Osteocyte (in vitro differentiated cells): ENCODE data around the gene PCCA. TPM values are rescaled to one million over a fixed set of nuclear protein-coding genes. Genes with fewer than 3 reads are reported as not detected.

Experiments
- DNase-seq: peaks from one replicate; pipeline ENCODE4 v3.0.0; 2021; ENCODE audit warnings: mixed read lengths; ENCODE audit not compliant: unreplicated experiment; ENCODE audit errors: extremely low spot score
- H3K27ac Mint-ChIP-seq: one replicate; pipeline ENCODE4 v1.8.0; 2021; ENCODE audit warnings: mild to moderate bottlenecking, mixed read lengths; ENCODE audit not compliant: unreplicated experiment
- H3K27me3 Mint-ChIP-seq: one replicate; pipeline ENCODE4 v1.8.0; 2021; ENCODE audit warnings: mixed read lengths; ENCODE audit not compliant: unreplicated experiment
- H3K36me3 Mint-ChIP-seq: one replicate; pipeline ENCODE4 v1.8.0; 2021; ENCODE audit warnings: mixed read lengths; ENCODE audit not compliant: unreplicated experiment
- H3K4me1 Mint-ChIP-seq: one replicate; pipeline ENCODE4 v1.8.0; 2021; ENCODE audit warnings: mixed read lengths; ENCODE audit not compliant: unreplicated experiment
- H3K4me3 Mint-ChIP-seq: one replicate; pipeline ENCODE4 v1.8.0; 2021; ENCODE audit warnings: mild to moderate bottlenecking, moderate library complexity, mixed read lengths; ENCODE audit not compliant: unreplicated experiment
- H3K9me3 Mint-ChIP-seq: one replicate; pipeline ENCODE4 v1.8.0; 2021; ENCODE audit warnings: mixed read lengths; ENCODE audit not compliant: unreplicated experiment
- CTCF ChIP-seq: fragments of 200-600 bp; sonication (generic); IDR thresholded peaks from 2 replicates; pipeline ENCODE4 v1.5.0; 2021; ENCODE audit warnings: antibody characterized with exemption, mild to moderate bottlenecking, moderate library complexity
- total RNA-seq: library from RNA; stranded (reverse); gene quantifications from 2 replicates; pipeline ENCODE4 v1.2.1, GENCODE V29; 2021

Gene PCCA
- total RNA-seq, 1 donor from 2014 or later: 33.7 TPM

GRCh38 chr13:100124265-100124664 lies 35.4 kb downstream of the PCCA start:
- peaks cover 15% of the 10 kb centered on the region for H3K4me1 Mint-ChIP-seq
- peaks cover 33% of the 10 kb centered on the region for H3K36me3 Mint-ChIP-seq
- peaks cover 16% of the 10 kb centered on the region for H3K9me3 Mint-ChIP-seq
- no peak overlapping the region for H3K4me3 Mint-ChIP-seq
- H3K27me3 Mint-ChIP-seq: no peaks in the 10 kb centered on the region
- no peak overlapping the region for H3K27ac Mint-ChIP-seq
- no peak for TF ChIP-seq CTCF
- DNase-seq: no peak

GRCh38 chr13:100125946-100126345 lies 37.1 kb downstream of the PCCA start:
- DNase-seq: no peak
- Mint-ChIP-seq H3K4me1 (peaks cover 23% of the 10 kb centered on the region), H3K4me3 (no peak overlapping the region), H3K27me3 (no peaks in the 10 kb centered on the region), H3K36me3 (peaks cover 23% of the 10 kb centered on the region), H3K27ac (no peak overlapping the region), H3K9me3 (peaks cover 12% of the 10 kb centered on the region)
- no peak for TF ChIP-seq CTCF

- H3K9me3 Mint-ChIP-seq: no peaks in the 10 kb centered on the region
- H3K36me3 Mint-ChIP-seq: peaks cover 13% of the 10 kb centered on the region
- H3K4me3 Mint-ChIP-seq: no peak overlapping the region
- no peak for DNase-seq
- H3K27me3 Mint-ChIP-seq: no peaks in the 10 kb centered on the region
- TF ChIP-seq CTCF: no peak
- peaks cover 31% of the 10 kb centered on the region for H3K4me1 Mint-ChIP-seq
- no peak overlapping the region for H3K27ac Mint-ChIP-seq
Measured at GRCh38 chr13:100128373-100128772, 39.5 kb downstream of the PCCA start.

GRCh38 chr13:100128838-100129237 lies 39.9 kb downstream of the PCCA start:
- DNase-seq: no peak
- Mint-ChIP-seq H3K27me3 (no peaks in the 10 kb centered on the region), H3K36me3 (peaks cover 14% of the 10 kb centered on the region), H3K27ac (no peak overlapping the region), H3K4me1 (peaks cover 31% of the 10 kb centered on the region), H3K9me3 (no peaks in the 10 kb centered on the region), H3K4me3 (no peak overlapping the region)
- TF ChIP-seq CTCF: no peak

- H3K27me3 Mint-ChIP-seq: no peaks in the 10 kb centered on the region
- H3K27ac Mint-ChIP-seq: no peak overlapping the region
- H3K4me3 Mint-ChIP-seq: no peak overlapping the region
Measured at GRCh38 chr13:100129605-100130004, 40.7 kb downstream of the PCCA start.

More at GRCh38 chr13:100129605-100130004, 40.7 kb downstream of the PCCA start:
- no peak for TF ChIP-seq CTCF
- H3K36me3 Mint-ChIP-seq: peaks cover 14% of the 10 kb centered on the region
- no peaks in the 10 kb centered on the region for H3K9me3 Mint-ChIP-seq
- H3K4me1 Mint-ChIP-seq: peaks cover 26% of the 10 kb centered on the region
- DNase-seq: no peak
